Thymus (tissue), 11 donors: Measurements from ENCODE around the gene GSK3B. TPM values are rescaled to one million over a fixed set of nuclear protein-coding genes. Genes with fewer than 3 reads are reported as not detected.

ENCODE experiments used
- DNase-seq, 9 donors: peaks; one replicate each; pipeline ENCODE4 v3.0.0-alpha.2; 2013; ENCODE audit warnings: low spot score in 9 of 9, low read depth in 6 of 9, missing footprints in 1 of 9
- H3K27ac ChIP-seq, 2 donors: one replicate each; pipeline ENCODE4 v1.5.1; 2013; ENCODE audit warnings: control low read depth in 1 of 2, low read depth in 1 of 2, low read length in 1 of 2, mild to moderate bottlenecking in 1 of 2, moderate library complexity in 1 of 2
- H3K27me3 ChIP-seq, 2 donors: one replicate each; pipeline ENCODE4 v1.5.1; 2013; ENCODE audit warnings: low read length in 1 of 2; ENCODE audit not compliant: control insufficient read depth in 2 of 2, insufficient read depth in 1 of 2
- H3K36me3 ChIP-seq, 2 donors: one replicate each; pipeline ENCODE4 v1.5.1; 2013; ENCODE audit warnings: low read length in 1 of 2, mild to moderate bottlenecking in 1 of 2, moderate library complexity in 1 of 2; ENCODE audit not compliant: control insufficient read depth in 2 of 2, insufficient read depth in 2 of 2
- H3K4me1 ChIP-seq, 2 donors: one replicate each; pipeline ENCODE4 v1.5.1; 2013; ENCODE audit warnings: low read length in 2 of 2; ENCODE audit not compliant: control insufficient read depth in 2 of 2, insufficient read depth in 2 of 2
- H3K4me3 ChIP-seq, 2 donors: one replicate each; pipeline ENCODE4 v1.5.1; 2013; ENCODE audit warnings: low read length in 2 of 2, control low read depth in 1 of 2, mild to moderate bottlenecking in 1 of 2
- H3K9me3 ChIP-seq, 2 donors: one replicate each; pipeline ENCODE4 v1.5.1; 2013; ENCODE audit warnings: low read length in 1 of 2, mild to moderate bottlenecking in 1 of 2; ENCODE audit not compliant: control insufficient read depth in 2 of 2, insufficient read depth in 1 of 2
- WGBS: extraction: QIAGEN DNeasy Blood & Tissue Kit; methylation state at CpG from one replicate; pipeline ENCODE4 v1.1.7; 2013; 5-methylcytosine and 5-hydroxymethylcytosine counted together
- polyA plus RNA-seq: library from polyadenylated mRNA; stranded (reverse); fragments of 200-250 nt; gene quantifications from one replicate; pipeline ENCODE4 v1.2.3, GENCODE V29; 2013
- total RNA-seq: library from RNA; stranded (reverse); fragments of 120-200 nt; gene quantifications from one replicate; pipeline ENCODE4 v1.2.4, GENCODE V29; 2013
- donor health status: healthy.

Gene GSK3B
- total and polyA plus RNA-seq, 2 donors, result 10.9 to 34.0 TPM

- no peak for DNase-seq
- Histone ChIP-seq H3K27ac (no peak overlapping the region), H3K4me1 (no peaks in the 10 kb centered on the region), H3K9me3 (peaks cover 0 to 2% of the 10 kb centered on the region in 2 donors), H3K27me3 (no peaks in the 10 kb centered on the region), H3K36me3 (peaks cover 12 to 36% of the 10 kb centered on the region in 2 donors), H3K4me3 (no peak overlapping the region)
- 100% methylated on average over 2 of the region's 2 CpGs for WGBS
These were observed 234.5 kb downstream of the GSK3B start for GRCh38 chr3:119859728-119860127.

- no peak overlapping the region for H3K27ac ChIP-seq
- peaks cover 0 to 2% of the 10 kb centered on the region in 2 donors for H3K9me3 ChIP-seq
- H3K27me3 ChIP-seq, result no peaks in the 10 kb centered on the region
- peaks cover 12 to 36% of the 10 kb centered on the region in 2 donors for H3K36me3 ChIP-seq
- no peak overlapping the region for H3K4me3 ChIP-seq
- H3K4me1 ChIP-seq, result no peaks in the 10 kb centered on the region
- 98% methylated on average over 2 of the region's 2 CpGs for WGBS
- no peak for DNase-seq
These were observed 235.3 kb downstream of the GSK3B start for GRCh38 chr3:119858957-119859356.

DNA sequence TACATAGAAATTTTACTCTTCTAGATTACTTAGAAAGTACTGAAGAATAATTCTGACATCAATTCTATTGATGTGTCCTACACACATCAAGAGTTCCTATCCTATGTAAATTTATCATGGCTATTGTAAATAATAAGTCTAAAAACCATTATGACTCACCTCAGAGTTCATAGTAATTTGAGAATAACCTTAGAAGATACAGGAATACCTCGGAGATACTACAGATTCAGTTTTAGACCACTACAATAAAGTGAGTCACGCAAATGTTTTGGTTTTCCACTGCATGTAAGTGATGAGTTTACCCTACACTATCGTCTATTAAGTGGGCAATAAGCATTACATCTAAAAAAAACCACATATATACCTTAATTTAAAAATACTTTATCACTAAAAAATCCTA is 237.6 kb downstream of the GSK3B start:
- H3K4me3 ChIP-seq, result no peak overlapping the region
- H3K27me3 ChIP-seq, result no peaks in the 10 kb centered on the region
- H3K36me3 ChIP-seq, result peaks cover 8 to 22% of the 10 kb centered on the region in 2 donors
- no peaks in the 10 kb centered on the region for H3K4me1 ChIP-seq
- peaks cover 0 to 2% of the 10 kb centered on the region in 2 donors for H3K9me3 ChIP-seq
- H3K27ac ChIP-seq, result no peak overlapping the region
- DNase-seq, result no peak
- WGBS, result 97% methylated on average over 3 of the region's 3 CpGs

DNA sequence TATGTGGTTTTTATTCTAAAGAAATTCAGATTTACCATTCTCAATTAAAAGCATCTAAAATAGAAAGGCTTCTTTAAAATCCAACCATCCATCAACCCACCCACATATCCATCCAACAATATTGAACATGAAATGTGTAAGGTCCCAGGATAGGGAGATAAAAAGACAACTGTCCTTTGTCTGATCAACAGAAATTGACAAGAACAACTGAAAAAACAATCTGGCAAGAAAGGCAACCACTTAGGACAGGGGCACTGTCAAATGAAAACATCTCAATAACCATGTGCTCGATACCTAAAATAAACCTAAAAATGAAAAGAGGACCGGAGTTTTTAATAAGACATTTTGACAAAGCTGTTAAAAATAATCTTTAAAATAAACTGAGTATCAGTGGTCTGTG is 245.1 kb downstream of the GSK3B start:
- Histone ChIP-seq H3K27me3 (no peaks in the 10 kb centered on the region), H3K4me3 (no peak overlapping the region), H3K27ac (no peak overlapping the region), H3K36me3 (peaks cover 0 to 2% of the 10 kb centered on the region in 2 donors), H3K4me1 (no peaks in the 10 kb centered on the region), H3K9me3 (no peaks in the 10 kb centered on the region)
- 97% methylated on average over 2 of the region's 2 CpGs for WGBS
- no peak for DNase-seq

- WGBS, result 95% methylated on average over 2 of the region's 2 CpGs
- Histone ChIP-seq H3K36me3 (peaks cover 3 to 9% of the 10 kb centered on the region in 2 donors), H3K27me3 (no peaks in the 10 kb centered on the region)
These were observed 252.3 kb downstream of the GSK3B start for GRCh38 chr3:119841808-119842471.

DNA sequence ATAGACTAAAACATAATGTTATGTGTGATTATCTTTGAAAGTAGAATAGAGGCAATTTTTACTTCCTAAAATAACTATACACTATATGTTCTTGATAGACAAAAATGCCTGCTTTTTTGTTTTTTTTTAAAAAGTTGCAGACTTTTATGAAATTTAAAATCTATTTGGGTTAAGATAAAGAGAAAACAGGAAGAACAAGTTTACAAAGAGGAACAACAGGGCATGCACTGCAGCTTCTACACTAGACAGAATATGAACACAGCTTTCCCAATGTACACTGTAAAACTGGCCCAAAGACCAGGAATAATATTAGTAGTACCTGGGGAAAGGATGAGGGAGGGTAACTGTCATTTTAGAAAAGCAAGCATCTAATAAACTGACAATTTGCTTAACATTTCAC is 258.7 kb downstream of the GSK3B start:
- H3K4me3 ChIP-seq, result no peak overlapping the region
- H3K27ac ChIP-seq, result no peak overlapping the region
- no peak for DNase-seq
- no peaks in the 10 kb centered on the region for H3K4me1 ChIP-seq
- no peaks in the 10 kb centered on the region for H3K36me3 ChIP-seq
- H3K9me3 ChIP-seq, result no peaks in the 10 kb centered on the region
- no peaks in the 10 kb centered on the region for H3K27me3 ChIP-seq

More at GRCh38 chr3:119841808-119842471, 252.3 kb downstream of the GSK3B start:
- Histone ChIP-seq H3K4me1 (no peaks in the 10 kb centered on the region), H3K27ac (no peak overlapping the region), H3K9me3 (no peaks in the 10 kb centered on the region), H3K4me3 (no peak overlapping the region)
- DNase-seq, result no peak

DNA sequence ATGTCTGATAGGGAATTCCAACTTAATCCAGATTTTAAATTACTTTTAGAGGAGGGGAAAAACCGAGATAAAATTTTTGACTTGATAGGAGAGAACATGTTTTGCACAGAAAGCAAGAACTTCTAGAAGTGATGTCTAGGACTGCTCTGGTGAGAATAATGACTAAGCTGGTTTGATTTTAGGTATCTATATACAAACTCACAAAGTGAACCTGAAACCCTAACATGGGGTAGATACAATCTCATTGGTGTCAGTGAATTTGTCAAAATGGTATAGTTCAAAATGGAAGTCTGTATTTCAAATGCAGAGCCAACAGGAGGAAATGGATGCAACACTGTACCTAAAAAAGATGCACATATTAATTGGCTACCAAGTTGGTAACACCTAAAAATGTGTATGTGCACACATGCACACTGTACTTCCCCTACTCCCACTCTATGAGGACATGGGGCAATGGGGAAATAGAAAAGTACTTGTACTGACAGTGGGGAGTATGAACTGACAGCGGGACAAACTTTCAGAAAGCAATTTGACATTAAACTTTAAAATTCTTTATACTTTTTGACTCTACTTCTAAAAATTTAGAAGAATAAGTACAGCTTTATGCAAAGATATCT is 259.4 kb downstream of the GSK3B start:
- Histone ChIP-seq H3K27me3 (no peaks in the 10 kb centered on the region), H3K36me3 (no peaks in the 10 kb centered on the region), H3K27ac (no peak overlapping the region), H3K9me3 (no peaks in the 10 kb centered on the region), H3K4me3 (no peak overlapping the region), H3K4me1 (no peaks in the 10 kb centered on the region)
- 97% methylated on average over 2 of the region's 2 CpGs for WGBS
- no peak for DNase-seq

DNA sequence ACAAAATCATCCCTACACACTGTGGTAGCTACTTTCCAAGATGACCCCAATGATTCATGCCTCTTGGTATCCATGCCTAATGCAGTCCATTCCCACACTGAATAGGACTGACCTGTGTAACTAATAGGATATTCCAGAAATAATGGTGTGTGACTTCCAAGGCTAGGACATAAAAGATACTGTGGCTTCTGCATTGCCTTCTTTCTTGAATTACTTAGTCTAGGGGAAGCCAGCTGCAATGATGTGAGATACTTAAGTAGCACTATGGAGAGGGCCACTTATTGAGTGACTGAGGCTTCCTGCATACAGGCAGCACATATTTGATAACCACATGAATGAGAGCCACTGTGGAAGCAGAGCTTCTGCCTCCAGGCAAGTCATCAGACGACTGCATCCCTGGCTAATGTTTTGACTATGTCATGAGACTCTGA is 262.3 kb downstream of the GSK3B start:
- no peaks in the 10 kb centered on the region for H3K27me3 ChIP-seq
- H3K4me1 ChIP-seq, result no peaks in the 10 kb centered on the region
- H3K27ac ChIP-seq, result no peak overlapping the region
- WGBS, result 85% methylated on average over 1 of the region's 1 CpG
- no peaks in the 10 kb centered on the region for H3K9me3 ChIP-seq
- no peak for DNase-seq
- no peak overlapping the region for H3K4me3 ChIP-seq
- peaks cover under 1% of the 10 kb centered on the region in 2 donors for H3K36me3 ChIP-seq

DNA sequence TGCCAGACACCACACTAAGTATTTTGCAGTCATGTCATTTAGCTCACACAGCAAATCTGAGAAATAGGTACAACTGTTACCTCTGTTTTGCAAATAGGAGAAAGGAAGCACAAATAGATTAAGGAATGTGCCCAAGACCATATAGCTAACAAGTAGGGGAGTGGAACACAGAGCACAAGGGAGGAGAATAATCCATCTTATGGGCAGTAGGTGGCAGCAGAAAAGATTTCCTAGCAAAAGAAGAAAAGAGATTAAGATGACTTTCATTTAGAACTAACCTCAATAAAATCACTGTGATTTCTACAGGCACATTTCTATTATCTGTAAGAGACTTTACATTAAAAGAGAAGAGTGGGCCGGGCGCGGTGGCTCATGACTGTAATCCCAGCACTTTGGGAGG is 263.2 kb downstream of the GSK3B start:
- no peaks in the 10 kb centered on the region for H3K27me3 ChIP-seq
- H3K27ac ChIP-seq, result no peak overlapping the region
- peaks cover 4 to 8% of the 10 kb centered on the region in 2 donors for H3K36me3 ChIP-seq
- WGBS, result 96% methylated on average over 3 of the region's 3 CpGs
- DNase-seq, result no peak
- no peaks in the 10 kb centered on the region for H3K9me3 ChIP-seq
- no peaks in the 10 kb centered on the region for H3K4me1 ChIP-seq
- no peak overlapping the region for H3K4me3 ChIP-seq
